ENCODE results near the gene ARID5A. TPM values are rescaled to one million over a fixed set of nuclear protein-coding genes. Genes with fewer than 3 reads are reported as not detected.

The ARID5A gene
- polyA plus RNA-seq, 1 donor from 2014 or later, result not detected

DNA sequence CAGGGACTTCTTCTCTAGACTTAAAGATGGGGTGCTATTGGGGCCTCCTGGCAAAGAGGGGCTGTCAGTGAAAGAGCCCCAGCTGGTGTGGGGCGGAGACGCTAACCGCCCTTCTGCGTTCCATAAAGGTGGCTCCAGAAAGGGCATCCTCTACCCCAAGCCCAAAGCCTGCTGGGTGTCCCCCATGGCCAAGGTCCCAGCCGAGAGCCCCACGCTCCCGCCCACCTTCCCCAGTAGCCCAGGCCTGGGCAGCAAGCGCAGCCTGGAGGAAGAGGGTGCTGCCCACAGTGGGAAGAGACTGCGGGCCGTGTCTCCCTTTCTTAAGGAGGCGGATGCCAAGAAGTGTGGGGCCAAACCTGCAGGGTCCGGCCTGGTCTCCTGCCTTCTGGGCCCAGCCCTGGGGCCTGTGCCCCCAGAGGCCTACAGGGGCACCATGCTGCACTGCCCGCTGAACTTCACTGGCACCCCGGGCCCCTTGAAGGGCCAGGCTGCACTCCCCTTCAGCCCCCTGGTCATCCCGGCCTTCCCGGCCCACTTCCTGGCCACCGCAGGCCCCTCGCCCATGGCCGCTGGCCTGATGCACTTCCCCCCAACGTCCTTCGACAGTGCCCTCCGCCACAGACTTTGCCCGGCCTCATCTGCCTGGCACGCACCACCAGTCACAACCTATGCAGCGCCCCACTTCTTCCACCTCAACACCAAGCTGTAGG is 15.2 kb downstream of the ARID5A start:
- H3K9ac ChIP-seq (ENCODE audit: low read length), result no peak overlapping the region
- no peaks in the 10 kb centered on the region for H3K27me3 ChIP-seq (ENCODE audit: insufficient read depth, low read depth, low read length)
- no peak overlapping the region for H3K27ac ChIP-seq (ENCODE audit: low read length)
- H3K79me2 ChIP-seq (replicated peaks; ENCODE audit: insufficient read depth, low read length), result no peaks in the 10 kb centered on the region
- no peaks in the 10 kb centered on the region for H3K9me2 ChIP-seq (ENCODE audit: insufficient read depth, low read length)
- no peak overlapping the region for H3K4me3 ChIP-seq (ENCODE audit: low read length)
- no peaks in the 10 kb centered on the region for H3F3A ChIP-seq (ENCODE audit: insufficient read depth, low read length, poor library complexity, severe bottlenecking)
- no peaks in the 10 kb centered on the region for H4K20me1 ChIP-seq (ENCODE audit: insufficient read depth)
- H3K36me3 ChIP-seq (ENCODE audit: insufficient read depth, low read length), result no peaks in the 10 kb centered on the region
- TF ChIP-seq SMC3 (conservative IDR thresholded peaks at IDR 0.05; ENCODE audit: poor library complexity) (no peak), POLR2AphosphoS5 (IDR thresholded peaks at IDR 0.05) (no peak), TAF1 (IDR thresholded peaks at IDR 0.05; ENCODE audit: low read depth) (no peak), MXI1 (conservative IDR thresholded peaks at IDR 0.05; ENCODE audit: poor library complexity, severe bottlenecking) (no peak), RAD21 (conservative IDR thresholded peaks at IDR 0.05) (no peak), EP300 (conservative IDR thresholded peaks at IDR 0.05; ENCODE audit: poor library complexity, severe bottlenecking) (no peak), EZH2 (IDR thresholded peaks at IDR 0.05; ENCODE audit: borderline replicate concordance, insufficient read depth, low read length, poor library complexity, severe bottlenecking) (no peak)
- TF ChIP-seq, protein P1, sequence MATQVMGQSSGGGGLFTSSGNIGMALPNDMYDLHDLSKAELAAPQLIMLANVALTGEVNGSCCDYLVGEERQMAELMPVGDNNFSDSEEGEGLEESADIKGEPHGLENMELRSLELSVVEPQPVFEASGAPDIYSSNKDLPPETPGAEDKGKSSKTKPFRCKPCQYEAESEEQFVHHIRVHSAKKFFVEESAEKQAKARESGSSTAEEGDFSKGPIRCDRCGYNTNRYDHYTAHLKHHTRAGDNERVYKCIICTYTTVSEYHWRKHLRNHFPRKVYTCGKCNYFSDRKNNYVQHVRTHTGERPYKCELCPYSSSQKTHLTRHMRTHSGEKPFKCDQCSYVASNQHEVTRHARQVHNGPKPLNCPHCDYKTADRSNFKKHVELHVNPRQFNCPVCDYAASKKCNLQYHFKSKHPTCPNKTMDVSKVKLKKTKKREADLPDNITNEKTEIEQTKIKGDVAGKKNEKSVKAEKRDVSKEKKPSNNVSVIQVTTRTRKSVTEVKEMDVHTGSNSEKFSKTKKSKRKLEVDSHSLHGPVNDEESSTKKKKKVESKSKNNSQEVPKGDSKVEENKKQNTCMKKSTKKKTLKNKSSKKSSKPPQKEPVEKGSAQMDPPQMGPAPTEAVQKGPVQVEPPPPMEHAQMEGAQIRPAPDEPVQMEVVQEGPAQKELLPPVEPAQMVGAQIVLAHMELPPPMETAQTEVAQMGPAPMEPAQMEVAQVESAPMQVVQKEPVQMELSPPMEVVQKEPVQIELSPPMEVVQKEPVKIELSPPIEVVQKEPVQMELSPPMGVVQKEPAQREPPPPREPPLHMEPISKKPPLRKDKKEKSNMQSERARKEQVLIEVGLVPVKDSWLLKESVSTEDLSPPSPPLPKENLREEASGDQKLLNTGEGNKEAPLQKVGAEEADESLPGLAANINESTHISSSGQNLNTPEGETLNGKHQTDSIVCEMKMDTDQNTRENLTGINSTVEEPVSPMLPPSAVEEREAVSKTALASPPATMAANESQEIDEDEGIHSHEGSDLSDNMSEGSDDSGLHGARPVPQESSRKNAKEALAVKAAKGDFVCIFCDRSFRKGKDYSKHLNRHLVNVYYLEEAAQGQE (IDR thresholded peaks at IDR 0.05; ENCODE audit: borderline replicate concordance), result no peak
- TF ChIP-seq, protein P2, sequence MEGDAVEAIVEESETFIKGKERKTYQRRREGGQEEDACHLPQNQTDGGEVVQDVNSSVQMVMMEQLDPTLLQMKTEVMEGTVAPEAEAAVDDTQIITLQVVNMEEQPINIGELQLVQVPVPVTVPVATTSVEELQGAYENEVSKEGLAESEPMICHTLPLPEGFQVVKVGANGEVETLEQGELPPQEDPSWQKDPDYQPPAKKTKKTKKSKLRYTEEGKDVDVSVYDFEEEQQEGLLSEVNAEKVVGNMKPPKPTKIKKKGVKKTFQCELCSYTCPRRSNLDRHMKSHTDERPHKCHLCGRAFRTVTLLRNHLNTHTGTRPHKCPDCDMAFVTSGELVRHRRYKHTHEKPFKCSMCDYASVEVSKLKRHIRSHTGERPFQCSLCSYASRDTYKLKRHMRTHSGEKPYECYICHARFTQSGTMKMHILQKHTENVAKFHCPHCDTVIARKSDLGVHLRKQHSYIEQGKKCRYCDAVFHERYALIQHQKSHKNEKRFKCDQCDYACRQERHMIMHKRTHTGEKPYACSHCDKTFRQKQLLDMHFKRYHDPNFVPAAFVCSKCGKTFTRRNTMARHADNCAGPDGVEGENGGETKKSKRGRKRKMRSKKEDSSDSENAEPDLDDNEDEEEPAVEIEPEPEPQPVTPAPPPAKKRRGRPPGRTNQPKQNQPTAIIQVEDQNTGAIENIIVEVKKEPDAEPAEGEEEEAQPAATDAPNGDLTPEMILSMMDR (IDR thresholded peaks at IDR 0.05; ENCODE audit: poor library complexity, severe bottlenecking), result no peak
- H3K9me3 ChIP-seq (ENCODE audit: low read length), result no peaks in the 10 kb centered on the region
- H2AFZ ChIP-seq (ENCODE audit: low read depth, low read length), result no peak overlapping the region
- H3K4me2 ChIP-seq (ENCODE audit: low read length), result no peak overlapping the region

DNA sequence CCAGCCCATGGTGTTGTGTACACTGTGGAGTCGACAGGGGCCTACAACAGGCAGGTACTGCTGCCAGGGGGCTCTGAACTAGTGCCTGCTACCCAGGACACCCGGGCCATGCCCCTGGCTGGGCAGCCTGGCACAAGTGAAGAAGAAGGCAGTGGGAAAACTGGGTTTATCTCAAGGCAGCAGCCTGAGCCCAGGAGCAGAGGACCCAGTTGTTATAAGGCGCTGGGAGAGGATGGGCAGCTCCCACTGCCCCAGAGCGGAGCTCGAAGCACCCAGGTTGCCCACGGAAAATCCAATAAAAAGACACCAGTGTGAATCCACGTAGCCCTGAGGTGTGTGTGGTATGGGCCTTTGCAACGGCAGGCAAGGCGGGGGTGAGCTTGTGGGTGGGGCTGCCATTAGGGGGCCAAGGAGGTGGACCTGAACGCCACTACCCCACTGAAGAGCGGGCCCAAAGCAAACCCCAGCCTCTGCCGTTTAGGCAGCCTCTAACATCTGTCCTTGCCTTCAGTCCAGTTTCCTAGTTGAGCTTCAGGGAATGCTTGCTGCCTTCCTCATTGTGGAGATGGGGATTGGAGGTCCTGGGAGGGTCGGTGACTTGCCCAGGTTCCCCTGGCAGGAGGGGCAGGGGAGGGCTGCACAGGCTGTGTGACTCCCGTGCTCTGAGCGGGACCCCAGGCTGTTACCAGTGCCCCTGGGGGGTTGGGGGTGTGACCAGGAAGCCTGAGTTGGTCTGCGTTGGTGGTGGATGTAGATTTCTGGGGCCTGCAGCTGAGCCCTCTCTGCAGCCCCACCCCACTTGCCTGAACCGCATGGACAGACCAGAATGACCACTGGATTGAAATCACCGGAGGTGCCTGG is 16.0 kb downstream of the ARID5A start:
- Histone ChIP-seq H3K36me3 (ENCODE audit: insufficient read depth, low read length) (no peaks in the 10 kb centered on the region), H4K20me1 (ENCODE audit: insufficient read depth) (no peaks in the 10 kb centered on the region), H3K27me3 (ENCODE audit: insufficient read depth, low read depth, low read length) (no peaks in the 10 kb centered on the region), H3K9me2 (ENCODE audit: insufficient read depth, low read length) (no peaks in the 10 kb centered on the region), H3K9me3 (ENCODE audit: low read length) (no peaks in the 10 kb centered on the region), H3K79me2 (replicated peaks; ENCODE audit: insufficient read depth, low read length) (no peaks in the 10 kb centered on the region), H3K27ac (ENCODE audit: low read length) (no peak overlapping the region), H3K9ac (ENCODE audit: low read length) (no peak overlapping the region), H3F3A (ENCODE audit: insufficient read depth, low read length, poor library complexity, severe bottlenecking) (no peaks in the 10 kb centered on the region), H3K4me3 (ENCODE audit: low read length) (no peak overlapping the region), H3K4me2 (ENCODE audit: low read length) (no peak overlapping the region), H2AFZ (ENCODE audit: low read depth, low read length) (no peak overlapping the region)
- TF ChIP-seq SMC3 (conservative IDR thresholded peaks at IDR 0.05; ENCODE audit: poor library complexity) (no peak), RAD21 (conservative IDR thresholded peaks at IDR 0.05) (no peak), EZH2 (IDR thresholded peaks at IDR 0.05; ENCODE audit: borderline replicate concordance, insufficient read depth, low read length, poor library complexity, severe bottlenecking) (no peak), TAF1 (IDR thresholded peaks at IDR 0.05; ENCODE audit: low read depth) (no peak), EP300 (conservative IDR thresholded peaks at IDR 0.05; ENCODE audit: poor library complexity, severe bottlenecking) (no peak), POLR2AphosphoS5 (IDR thresholded peaks at IDR 0.05) (no peak), MXI1 (conservative IDR thresholded peaks at IDR 0.05; ENCODE audit: poor library complexity, severe bottlenecking) (no peak)
- TF ChIP-seq, protein P2 (IDR thresholded peaks at IDR 0.05; ENCODE audit: poor library complexity, severe bottlenecking), result no peak
- TF ChIP-seq, protein P1 (IDR thresholded peaks at IDR 0.05; ENCODE audit: borderline replicate concordance), result no peak
